ENCODE results near the gene CRYM.

GRCh38 chr16:21267298-21267697 lies 10.8 kb downstream of the CRYM start:
- no peak for TF ChIP-seq CTCF (IDR thresholded peaks at IDR 0.05)
- no peak for TF ChIP-seq POLR2A (IDR thresholded peaks at IDR 0.05)
